ENCODE results near the gene TMEM179B. TPM values are rescaled to one million over a fixed set of nuclear protein-coding genes. Genes with fewer than 3 reads are reported as not detected.

Gene TMEM179B
- total and polyA plus RNA-seq, 9 of the 15 experiments (the other 6 are each of a cell fraction or from before 2014, with no cell fraction given) = 27.7 to 105 (median 37.0) TPM

DNA sequence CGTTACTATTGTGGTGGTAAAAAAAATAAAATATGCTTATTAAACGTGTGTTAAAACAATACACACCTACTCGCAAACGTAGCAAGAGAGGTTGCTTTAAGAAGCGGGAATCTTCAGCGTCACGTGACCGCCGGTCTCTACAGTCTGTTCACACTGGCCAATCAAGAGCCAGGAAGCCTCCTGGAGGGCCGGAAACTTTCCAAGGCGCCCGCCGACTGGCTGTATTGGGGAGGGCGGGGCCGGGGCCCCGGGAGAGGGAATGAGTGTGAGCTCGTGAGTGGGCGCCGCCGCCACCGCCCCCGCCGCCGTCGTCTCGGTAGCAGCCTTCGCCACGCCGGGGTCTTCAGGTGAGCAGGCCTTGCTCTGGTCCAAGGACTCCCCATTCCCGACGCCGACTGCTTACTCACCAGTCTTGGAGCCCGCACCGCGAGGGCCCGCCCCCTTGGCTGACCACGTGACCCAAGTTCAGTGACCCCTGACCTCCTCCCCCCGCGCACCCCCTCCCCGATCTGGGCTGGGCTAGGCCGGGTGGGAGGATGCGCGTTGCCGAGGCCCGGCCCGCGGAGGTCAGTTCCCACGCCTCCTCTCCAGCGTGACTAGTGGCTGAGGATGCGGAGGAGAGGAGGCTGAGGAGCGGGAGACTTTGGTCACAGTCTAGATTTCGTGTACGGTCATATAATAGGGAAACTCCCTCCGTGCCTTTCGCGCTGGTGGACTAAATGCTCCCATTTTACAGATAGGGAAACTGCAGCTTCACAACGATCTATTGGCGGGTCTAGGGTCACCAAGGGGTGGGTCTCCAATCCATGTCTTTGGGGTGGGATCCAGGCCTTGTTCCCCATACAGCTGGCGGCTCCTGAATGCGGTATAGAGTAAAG, 15.8 kb upstream of the TMEM179B start, which contains the start of gene TAF6L (continued):
- TF ChIP-seq, protein P1, sequence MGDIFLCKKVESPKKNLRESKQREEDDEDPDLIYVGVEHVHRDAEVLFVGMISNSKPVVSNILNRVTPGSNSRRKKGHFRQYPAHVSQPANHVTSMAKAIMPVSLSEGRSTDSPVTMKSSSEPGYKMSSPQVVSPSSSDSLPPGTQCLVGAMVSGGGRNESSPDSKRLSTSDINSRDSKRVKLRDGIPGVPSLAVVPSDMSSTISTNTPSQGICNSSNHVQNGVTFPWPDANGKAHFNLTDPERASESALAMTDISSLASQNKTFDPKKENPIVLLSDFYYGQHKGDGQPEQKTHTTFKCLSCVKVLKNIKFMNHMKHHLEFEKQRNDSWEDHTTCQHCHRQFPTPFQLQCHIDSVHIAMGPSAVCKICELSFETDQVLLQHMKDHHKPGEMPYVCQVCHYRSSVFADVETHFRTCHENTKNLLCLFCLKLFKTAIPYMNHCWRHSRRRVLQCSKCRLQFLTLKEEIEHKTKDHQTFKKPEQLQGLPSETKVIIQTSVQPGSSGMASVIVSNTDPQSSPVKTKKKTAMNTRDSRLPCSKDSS (IDR thresholded peaks at IDR 0.05; ENCODE audit: low read depth, partially characterized antibody) = no peak
- no peak for TF ChIP-seq NR1H2 (CRISPR knock-in tag; IDR thresholded peaks at IDR 0.05)
- no peak for TF ChIP-seq ZNF121 (CRISPR knock-in tag; conservative IDR thresholded peaks at IDR 0.05)
- no peak for TF ChIP-seq MTA2 (IDR thresholded peaks at IDR 0.05; ENCODE audit: low read depth)
- TF ChIP-seq, protein P2, sequence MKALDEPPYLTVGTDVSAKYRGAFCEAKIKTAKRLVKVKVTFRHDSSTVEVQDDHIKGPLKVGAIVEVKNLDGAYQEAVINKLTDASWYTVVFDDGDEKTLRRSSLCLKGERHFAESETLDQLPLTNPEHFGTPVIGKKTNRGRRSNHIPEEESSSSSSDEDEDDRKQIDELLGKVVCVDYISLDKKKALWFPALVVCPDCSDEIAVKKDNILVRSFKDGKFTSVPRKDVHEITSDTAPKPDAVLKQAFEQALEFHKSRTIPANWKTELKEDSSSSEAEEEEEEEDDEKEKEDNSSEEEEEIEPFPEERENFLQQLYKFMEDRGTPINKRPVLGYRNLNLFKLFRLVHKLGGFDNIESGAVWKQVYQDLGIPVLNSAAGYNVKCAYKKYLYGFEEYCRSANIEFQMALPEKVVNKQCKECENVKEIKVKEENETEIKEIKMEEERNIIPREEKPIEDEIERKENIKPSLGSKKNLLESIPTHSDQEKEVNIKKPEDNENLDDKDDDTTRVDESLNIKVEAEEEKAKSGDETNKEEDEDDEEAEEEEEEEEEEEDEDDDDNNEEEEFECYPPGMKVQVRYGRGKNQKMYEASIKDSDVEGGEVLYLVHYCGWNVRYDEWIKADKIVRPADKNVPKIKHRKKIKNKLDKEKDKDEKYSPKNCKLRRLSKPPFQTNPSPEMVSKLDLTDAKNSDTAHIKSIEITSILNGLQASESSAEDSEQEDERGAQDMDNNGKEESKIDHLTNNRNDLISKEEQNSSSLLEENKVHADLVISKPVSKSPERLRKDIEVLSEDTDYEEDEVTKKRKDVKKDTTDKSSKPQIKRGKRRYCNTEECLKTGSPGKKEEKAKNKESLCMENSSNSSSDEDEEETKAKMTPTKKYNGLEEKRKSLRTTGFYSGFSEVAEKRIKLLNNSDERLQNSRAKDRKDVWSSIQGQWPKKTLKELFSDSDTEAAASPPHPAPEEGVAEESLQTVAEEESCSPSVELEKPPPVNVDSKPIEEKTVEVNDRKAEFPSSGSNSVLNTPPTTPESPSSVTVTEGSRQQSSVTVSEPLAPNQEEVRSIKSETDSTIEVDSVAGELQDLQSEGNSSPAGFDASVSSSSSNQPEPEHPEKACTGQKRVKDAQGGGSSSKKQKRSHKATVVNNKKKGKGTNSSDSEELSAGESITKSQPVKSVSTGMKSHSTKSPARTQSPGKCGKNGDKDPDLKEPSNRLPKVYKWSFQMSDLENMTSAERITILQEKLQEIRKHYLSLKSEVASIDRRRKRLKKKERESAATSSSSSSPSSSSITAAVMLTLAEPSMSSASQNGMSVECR (CRISPR knock-in tag; IDR thresholded peaks at IDR 0.05) = peak; percentile 70; the same call in 1 of the 2 replicates
- TF ChIP-seq RBFOX2 (IDR thresholded peaks at IDR 0.05; ENCODE audit: low read depth, low read length) = peak; percentile 91
- TF ChIP-seq CREB3 (tag; conservative IDR thresholded peaks at IDR 0.05; ENCODE audit: low read depth) = 0 out of 2 replicates have a peak, but pooled peaks have one; percentile 7
- TF ChIP-seq TEAD2 (tag; IDR thresholded peaks at IDR 0.05) = no peak
- peak; percentile 86 to 88 for TF ChIP-seq E2F6 (IDR thresholded peaks at IDR 0.05; ENCODE audit: borderline replicate concordance in 1 of 2, extremely low read depth in 1 of 2, insufficient read depth in 1 of 2, insufficient read length in 1 of 2, low read depth in 1 of 2, low read length in 1 of 2, poor library complexity in 1 of 2, severe bottlenecking in 1 of 2)
- TF ChIP-seq CBX2 (IDR thresholded peaks at IDR 0.05; ENCODE audit: insufficient read depth, low read length, poor library complexity, severe bottlenecking) = no peak
- no peak; the same call in 1 of the 2 replicates for TF ChIP-seq LEF1 (IDR thresholded peaks at IDR 0.05)
- no peak for TF ChIP-seq ZNF449 (CRISPR knock-in tag; IDR thresholded peaks at IDR 0.05)
- no peak for TF ChIP-seq U2AF1 (optimal IDR thresholded peaks at IDR 0.05; ENCODE audit: low read depth, low read length)
- TF ChIP-seq RBBP5 (IDR thresholded peaks at IDR 0.05; ENCODE audit: borderline replicate concordance, insufficient read depth, low read length, poor library complexity, severe bottlenecking) = peak; percentile 71
- TF ChIP-seq SRF (CRISPR knock-in tag; IDR thresholded peaks at IDR 0.05) = peak in 1 of 2 experiments; percentile 62; a peak in 2 of 4 replicates
